Breast epithelium (tissue), 4 donors: ENCODE results near the gene MPPED2. TPM values are rescaled to one million over a fixed set of nuclear protein-coding genes. Genes with fewer than 3 reads are reported as not detected.

Experiments used
- DNase-seq, 2 donors: peaks; one replicate each; pipeline ENCODE4 v3.0.0-alpha.2; 2019; ENCODE audit warnings: low spot score in 2 of 2
- H3K27ac ChIP-seq, 2 donors: fragments of 200-600 bp; sonication (generic) in 1 of 2; one replicate each; pipeline ENCODE4 v1.5.1; 2016 to 2019; ENCODE audit warnings: mild to moderate bottlenecking in 1 of 2
- H3K27me3 ChIP-seq, 2 donors: fragments of 200-600 bp; sonication (generic) in 1 of 2; one replicate each; pipeline versions ENCODE4 v1.5.1 to v1.6.0; 2017 to 2019; ENCODE audit warnings: control low read depth in 1 of 2, mild to moderate bottlenecking in 1 of 2
- H3K36me3 ChIP-seq: fragments of 200-600 bp; one replicate; pipeline ENCODE4 v1.5.1; 2019
- H3K4me1 ChIP-seq, 2 donors: fragments of 200-600 bp; sonication (generic); one replicate each; pipeline ENCODE4 v1.5.1; 2016 to 2019; ENCODE audit warnings: control low read depth in 1 of 2
- H3K4me3 ChIP-seq, 3 donors: fragments of 200-600 bp; sonication (generic); 1 replicate in 2 of 3; 2 replicates in 1 of 3; pipeline ENCODE4 v1.5.1; 2016 to 2019; ENCODE audit warnings: mild to moderate bottlenecking in 3 of 3, moderate library complexity in 2 of 3
- H3K9me3 ChIP-seq, 2 donors: fragments of 200-600 bp; sonication (generic) in 1 of 2; one replicate each; pipeline ENCODE4 v1.5.1; 2016 to 2019; ENCODE audit warnings: control low read depth in 1 of 2
- POLR2A ChIP-seq: fragments of 450-650 bp; IDR thresholded peaks from one replicate; pipeline ENCODE4 v1.6.1; 2016; ENCODE audit warnings: antibody characterized with exemption, mild to moderate bottlenecking, moderate library complexity
- POLR2AphosphoS5 ChIP-seq, 3 donors: sonication (generic); formaldehyde crosslinking; IDR thresholded peaks; one replicate each; pipeline ENCODE4 v1.6.1; 2017; ENCODE audit warnings: antibody characterized with exemption in 3 of 3
- intact Hi-C: fragments of 100-400 bp; cut with DNase I; formaldehyde crosslinking; loops from one replicate; pipeline ENCODE4 v1.15.1; 2023; ENCODE audit warnings: low total_unique reads
- total RNA-seq, 3 donors: library from RNA; depleted of rRNA; stranded (reverse); fragments of >200 nt; gene quantifications; one replicate each; pipeline ENCODE4 v1.1.0, GENCODE V29; 2016
- TF ChIP-seq, protein P1 (sequence below), 3 donors: fragments of 450-650 bp; IDR thresholded peaks; one replicate each; pipeline ENCODE4 v1.5.1; 2016 to 2017; ENCODE audit warnings: antibody characterized with exemption in 3 of 3, mild to moderate bottlenecking in 3 of 3, moderate library complexity in 3 of 3

MPPED2 gene
- total RNA-seq, 3 donors from 2014 or later, result 8.5 to 22.7 (median 9.8) TPM

DNA sequence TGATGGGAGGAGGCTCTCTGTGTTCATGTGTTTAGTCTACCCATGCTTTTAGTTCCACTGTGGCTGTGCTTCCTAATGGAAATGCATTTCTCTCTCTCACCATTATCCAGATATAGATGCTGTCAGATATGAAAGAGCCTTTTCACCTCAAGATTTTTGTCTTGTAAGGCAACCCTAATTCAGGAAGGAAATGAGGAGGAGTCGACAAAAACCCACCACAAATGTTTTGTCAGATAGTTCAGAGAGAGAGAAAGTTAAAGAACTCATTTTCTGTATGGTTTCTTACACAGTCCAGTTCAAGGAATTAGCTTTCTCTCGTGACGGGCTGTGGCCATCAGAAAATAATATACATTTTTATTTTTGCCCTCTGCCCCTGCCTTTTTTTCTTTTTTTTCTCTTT lies 180.8 kb downstream of the MPPED2 start:
- no peaks in the 10 kb centered on the region for H3K27me3 ChIP-seq
- H3K36me3 ChIP-seq, result no peaks in the 10 kb centered on the region
- no peaks in the 10 kb centered on the region for H3K9me3 ChIP-seq
- intact Hi-C loops, result no loop called here
- no peak for TF ChIP-seq POLR2AphosphoS5 (IDR thresholded peaks at IDR 0.05)
- TF ChIP-seq POLR2A, result no peak
- TF ChIP-seq, protein P1, sequence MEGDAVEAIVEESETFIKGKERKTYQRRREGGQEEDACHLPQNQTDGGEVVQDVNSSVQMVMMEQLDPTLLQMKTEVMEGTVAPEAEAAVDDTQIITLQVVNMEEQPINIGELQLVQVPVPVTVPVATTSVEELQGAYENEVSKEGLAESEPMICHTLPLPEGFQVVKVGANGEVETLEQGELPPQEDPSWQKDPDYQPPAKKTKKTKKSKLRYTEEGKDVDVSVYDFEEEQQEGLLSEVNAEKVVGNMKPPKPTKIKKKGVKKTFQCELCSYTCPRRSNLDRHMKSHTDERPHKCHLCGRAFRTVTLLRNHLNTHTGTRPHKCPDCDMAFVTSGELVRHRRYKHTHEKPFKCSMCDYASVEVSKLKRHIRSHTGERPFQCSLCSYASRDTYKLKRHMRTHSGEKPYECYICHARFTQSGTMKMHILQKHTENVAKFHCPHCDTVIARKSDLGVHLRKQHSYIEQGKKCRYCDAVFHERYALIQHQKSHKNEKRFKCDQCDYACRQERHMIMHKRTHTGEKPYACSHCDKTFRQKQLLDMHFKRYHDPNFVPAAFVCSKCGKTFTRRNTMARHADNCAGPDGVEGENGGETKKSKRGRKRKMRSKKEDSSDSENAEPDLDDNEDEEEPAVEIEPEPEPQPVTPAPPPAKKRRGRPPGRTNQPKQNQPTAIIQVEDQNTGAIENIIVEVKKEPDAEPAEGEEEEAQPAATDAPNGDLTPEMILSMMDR (IDR thresholded peaks at IDR 0.05), result no peak
- no peak for DNase-seq
- H3K4me3 ChIP-seq, result no peak overlapping the region
- H3K4me1 ChIP-seq, result no peaks in the 10 kb centered on the region
- no peak overlapping the region for H3K27ac ChIP-seq

DNA sequence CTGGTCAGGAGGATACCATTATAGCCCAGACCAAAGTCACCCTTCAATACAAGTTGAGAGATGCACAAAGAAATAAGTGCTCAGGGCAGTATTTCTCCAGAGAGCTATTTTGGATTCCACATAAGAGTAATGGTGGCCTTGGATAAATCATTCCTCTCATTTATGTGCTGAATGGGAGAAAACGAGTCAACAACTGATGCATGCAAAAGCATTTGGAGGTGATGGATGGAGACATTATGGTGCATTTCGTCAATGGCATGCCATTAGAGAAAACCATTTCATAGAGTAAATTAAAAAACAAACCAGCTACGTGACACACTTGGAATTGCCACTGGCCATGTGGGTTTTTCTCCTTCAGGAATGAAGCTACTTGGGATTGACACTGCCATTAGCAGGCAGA lies 182.0 kb downstream of the MPPED2 start:
- no peaks in the 10 kb centered on the region for H3K36me3 ChIP-seq
- no peaks in the 10 kb centered on the region for H3K9me3 ChIP-seq
- intact Hi-C loops, result no loop called here
- no peaks in the 10 kb centered on the region for H3K4me1 ChIP-seq
- H3K27ac ChIP-seq, result no peak overlapping the region
- no peak for DNase-seq
- no peaks in the 10 kb centered on the region for H3K27me3 ChIP-seq
- no peak overlapping the region for H3K4me3 ChIP-seq
- TF ChIP-seq, protein P1 (IDR thresholded peaks at IDR 0.05), result no peak
- no peak for TF ChIP-seq POLR2AphosphoS5 (IDR thresholded peaks at IDR 0.05)

DNA sequence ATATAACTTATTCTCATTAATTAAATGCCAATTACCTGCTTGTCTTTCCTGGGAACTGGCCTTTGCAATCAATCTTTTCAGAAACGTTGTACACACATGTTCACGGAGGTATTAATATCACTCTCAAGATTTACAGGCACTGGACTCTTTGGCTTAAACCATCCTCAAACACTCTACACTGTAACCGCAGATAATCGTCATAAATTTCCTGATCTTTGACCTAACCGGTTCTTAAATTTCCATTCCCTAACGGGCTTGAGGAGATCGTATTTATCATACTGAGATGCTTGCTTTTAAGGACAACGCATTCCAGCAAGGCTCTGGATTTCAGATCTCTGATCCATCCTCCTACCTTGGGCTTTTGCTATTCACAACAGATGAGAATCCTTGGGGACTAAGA lies 190.4 kb downstream of the MPPED2 start:
- TF ChIP-seq, protein P1 (IDR thresholded peaks at IDR 0.05), result no peak
- TF ChIP-seq POLR2A (no peak), POLR2AphosphoS5 (IDR thresholded peaks at IDR 0.05) (no peak)
- Histone ChIP-seq H3K27ac (no peak overlapping the region), H3K27me3 (no peaks in the 10 kb centered on the region), H3K36me3 (no peaks in the 10 kb centered on the region), H3K9me3 (no peaks in the 10 kb centered on the region), H3K4me3 (no peak overlapping the region), H3K4me1 (no peaks in the 10 kb centered on the region)
- intact Hi-C loops, result no loop called here
- DNase-seq, result no peak

DNA sequence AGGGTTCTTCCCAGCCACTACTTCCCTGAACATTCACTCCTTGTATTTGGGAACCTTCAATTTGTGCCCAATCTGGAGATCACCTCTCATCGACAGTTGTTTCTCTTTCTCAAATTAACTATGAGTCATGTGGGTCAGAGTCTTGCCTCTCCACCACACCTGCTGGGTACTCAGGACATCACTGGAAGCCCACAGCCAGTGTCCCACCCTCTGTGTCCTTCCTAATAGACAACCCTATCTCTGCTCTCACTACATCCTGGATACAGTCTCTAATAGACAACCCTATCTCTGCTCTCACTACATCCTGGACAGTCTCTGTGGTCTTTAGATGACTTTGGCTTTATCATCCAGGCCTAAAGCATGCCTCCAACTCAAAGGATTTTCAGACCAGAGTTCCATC lies 193.1 kb downstream of the MPPED2 start:
- Histone ChIP-seq H3K36me3 (no peaks in the 10 kb centered on the region), H3K27ac (peak overlapping the region in 1 of 2 donors; percentile 46), H3K27me3 (no peaks in the 10 kb centered on the region), H3K4me3 (no peak overlapping the region), H3K9me3 (no peaks in the 10 kb centered on the region), H3K4me1 (no peaks in the 10 kb centered on the region)
- TF ChIP-seq, protein P1 (IDR thresholded peaks at IDR 0.05), result no peak
- TF ChIP-seq POLR2AphosphoS5 (IDR thresholded peaks at IDR 0.05) (no peak), POLR2A (no peak)
- DNase-seq, result no peak
- intact Hi-C loops, result no loop called here

DNA sequence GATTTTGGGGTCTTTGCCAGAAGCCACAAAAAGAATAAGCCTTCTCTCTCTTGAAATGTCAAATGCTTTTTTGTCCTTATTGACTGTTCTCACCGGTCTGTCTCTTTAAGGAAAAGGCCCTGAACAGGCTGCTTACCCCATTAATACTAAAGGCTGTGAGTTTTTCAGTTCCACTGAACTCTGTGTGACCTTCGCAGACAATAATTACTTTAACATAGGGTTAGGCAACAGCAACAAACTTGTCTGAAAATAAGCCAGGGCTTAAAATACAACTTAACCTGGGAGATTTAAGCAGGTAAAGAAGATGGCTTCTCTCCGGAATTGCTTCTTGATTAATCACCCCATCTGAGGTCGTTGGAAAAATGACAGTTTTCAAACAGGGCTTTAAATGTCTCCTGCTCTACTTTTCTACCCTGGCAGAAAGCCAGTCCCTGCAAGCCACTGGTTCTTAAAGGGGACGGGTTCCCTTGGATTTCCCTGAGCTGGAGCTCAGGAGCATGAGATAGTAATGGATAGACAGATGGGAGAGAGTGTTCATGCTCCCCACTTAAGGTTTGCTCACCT lies 193.8 kb downstream of the MPPED2 start:
- Histone ChIP-seq H3K4me3 (peak overlapping the region in 1 of 3 donors; percentile 5), H3K36me3 (no peaks in the 10 kb centered on the region), H3K9me3 (no peaks in the 10 kb centered on the region), H3K4me1 (no peaks in the 10 kb centered on the region), H3K27ac (peak overlapping the region; percentile 46 to 50), H3K27me3 (no peaks in the 10 kb centered on the region)
- TF ChIP-seq, protein P1 (IDR thresholded peaks at IDR 0.05), result no peak
- TF ChIP-seq POLR2AphosphoS5 (IDR thresholded peaks at IDR 0.05) (no peak), POLR2A (no peak)
- intact Hi-C loops, result no loop called here
- no peak for DNase-seq
